ENCODE results near the gene RPS23. TPM values are rescaled to one million over a fixed set of nuclear protein-coding genes. Genes with fewer than 3 reads are reported as not detected.

RPS23 gene
- total RNA-seq, 2 donors from 2014 or later: 1,224 to 1,259 TPM

DNA sequence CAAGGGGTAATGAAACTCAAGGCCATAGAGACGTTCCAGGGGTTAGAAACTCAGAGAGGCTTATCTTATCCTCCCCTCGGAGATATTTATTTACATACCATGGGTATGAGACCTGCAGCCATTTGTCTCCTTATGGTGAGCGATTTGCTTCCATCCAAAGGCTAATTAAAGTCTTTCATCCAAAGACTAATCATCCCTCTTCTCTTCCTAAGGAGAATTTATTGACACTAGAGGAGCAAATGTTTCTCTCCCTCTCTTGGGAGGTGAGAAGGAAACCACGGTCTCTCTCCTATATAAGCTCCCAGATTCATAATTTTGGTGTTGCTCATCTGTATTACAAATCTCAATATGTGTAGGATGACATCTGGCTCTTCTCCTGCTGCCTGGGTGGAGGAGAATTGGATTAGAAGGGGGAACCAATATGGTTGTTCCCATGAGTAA, 31.0 kb upstream of the RPS23 start:
- ATAC-seq (ENCODE audit: insufficient number of reproducible peaks, low FRiP score, low read depth) (no peak), DNase-seq (ENCODE audit: low spot score) (no peak)
- Histone ChIP-seq H3K27me3 (replicated peaks; ENCODE audit: insufficient read depth) (no peaks in the 10 kb centered on the region), H3K9me3 (no peaks in the 10 kb centered on the region), H3K27ac (no peak overlapping the region), H3K36me3 (no peaks in the 10 kb centered on the region), H3K4me1 (ENCODE audit: control insufficient read depth in 1 of 2, low read depth in 2 of 2) (peaks cover 5 to 36% of the 10 kb centered on the region in 2 donors), H3K4me3 (no peak overlapping the region)
- TF ChIP-seq, protein P1, sequence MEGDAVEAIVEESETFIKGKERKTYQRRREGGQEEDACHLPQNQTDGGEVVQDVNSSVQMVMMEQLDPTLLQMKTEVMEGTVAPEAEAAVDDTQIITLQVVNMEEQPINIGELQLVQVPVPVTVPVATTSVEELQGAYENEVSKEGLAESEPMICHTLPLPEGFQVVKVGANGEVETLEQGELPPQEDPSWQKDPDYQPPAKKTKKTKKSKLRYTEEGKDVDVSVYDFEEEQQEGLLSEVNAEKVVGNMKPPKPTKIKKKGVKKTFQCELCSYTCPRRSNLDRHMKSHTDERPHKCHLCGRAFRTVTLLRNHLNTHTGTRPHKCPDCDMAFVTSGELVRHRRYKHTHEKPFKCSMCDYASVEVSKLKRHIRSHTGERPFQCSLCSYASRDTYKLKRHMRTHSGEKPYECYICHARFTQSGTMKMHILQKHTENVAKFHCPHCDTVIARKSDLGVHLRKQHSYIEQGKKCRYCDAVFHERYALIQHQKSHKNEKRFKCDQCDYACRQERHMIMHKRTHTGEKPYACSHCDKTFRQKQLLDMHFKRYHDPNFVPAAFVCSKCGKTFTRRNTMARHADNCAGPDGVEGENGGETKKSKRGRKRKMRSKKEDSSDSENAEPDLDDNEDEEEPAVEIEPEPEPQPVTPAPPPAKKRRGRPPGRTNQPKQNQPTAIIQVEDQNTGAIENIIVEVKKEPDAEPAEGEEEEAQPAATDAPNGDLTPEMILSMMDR (IDR thresholded peaks at IDR 0.05): no peak

DNA sequence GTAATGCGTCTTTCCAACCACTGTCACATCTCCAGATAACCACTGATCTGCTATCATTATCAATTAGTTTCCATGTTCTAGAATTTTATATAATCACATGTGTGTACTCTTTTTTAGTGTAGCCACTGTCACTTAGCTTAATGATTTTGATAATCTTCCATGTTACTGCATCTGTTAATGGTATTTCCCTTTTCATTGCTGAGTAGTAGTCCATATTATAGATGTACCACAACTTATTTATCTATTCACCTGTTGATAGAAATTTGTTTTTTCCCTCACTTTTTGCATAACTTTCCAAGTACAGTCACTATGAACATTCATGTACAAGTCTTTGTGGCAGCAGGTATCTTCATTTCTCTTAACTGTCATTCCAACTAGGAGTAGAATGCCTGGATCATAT, 30.3 kb upstream of the RPS23 start:
- H3K36me3 ChIP-seq: no peaks in the 10 kb centered on the region
- H3K27ac ChIP-seq: no peak overlapping the region
- ATAC-seq (ENCODE audit: insufficient number of reproducible peaks, low FRiP score, low read depth): no peak
- TF ChIP-seq, protein P1 (IDR thresholded peaks at IDR 0.05): no peak
- H3K4me1 ChIP-seq (ENCODE audit: control insufficient read depth in 1 of 2, low read depth in 2 of 2): peaks cover 5 to 33% of the 10 kb centered on the region in 2 donors
- no peaks in the 10 kb centered on the region for H3K27me3 ChIP-seq (replicated peaks; ENCODE audit: insufficient read depth)
- no peak for DNase-seq (ENCODE audit: low spot score)
- H3K4me3 ChIP-seq: no peak overlapping the region
- no peaks in the 10 kb centered on the region for H3K9me3 ChIP-seq

DNA sequence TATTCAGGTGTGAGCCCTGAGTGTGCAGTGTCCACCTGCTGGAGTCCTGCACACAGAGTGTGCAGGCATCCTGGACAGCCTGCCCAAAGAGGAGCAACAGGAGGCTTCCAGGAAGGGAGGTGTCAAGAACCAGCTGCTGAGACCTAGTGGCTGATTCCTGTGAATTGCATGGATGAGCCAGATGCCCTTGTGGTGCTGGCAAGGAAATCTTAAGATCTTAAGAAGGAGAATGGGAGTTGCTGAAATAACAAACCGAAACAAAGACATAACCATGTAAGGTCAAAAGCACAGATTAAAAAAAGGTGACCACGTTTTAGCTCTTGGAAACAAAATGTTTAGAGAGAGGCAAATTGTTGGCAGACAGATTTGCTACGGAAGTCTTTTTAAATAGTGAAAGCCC, 29.3 kb upstream of the RPS23 start:
- Histone ChIP-seq H3K36me3 (no peaks in the 10 kb centered on the region), H3K4me1 (ENCODE audit: control insufficient read depth in 1 of 2, low read depth in 2 of 2) (peaks cover 0 to 23% of the 10 kb centered on the region in 2 donors), H3K9me3 (no peaks in the 10 kb centered on the region), H3K27me3 (replicated peaks; ENCODE audit: insufficient read depth) (no peaks in the 10 kb centered on the region), H3K27ac (peak overlapping the region; percentile 34 to 39), H3K4me3 (no peak overlapping the region)
- peak; percentile 53 for ATAC-seq (ENCODE audit: insufficient number of reproducible peaks, low FRiP score, low read depth)
- DNase-seq (ENCODE audit: low spot score): no peak
- TF ChIP-seq, protein P1 (IDR thresholded peaks at IDR 0.05): no peak

DNA sequence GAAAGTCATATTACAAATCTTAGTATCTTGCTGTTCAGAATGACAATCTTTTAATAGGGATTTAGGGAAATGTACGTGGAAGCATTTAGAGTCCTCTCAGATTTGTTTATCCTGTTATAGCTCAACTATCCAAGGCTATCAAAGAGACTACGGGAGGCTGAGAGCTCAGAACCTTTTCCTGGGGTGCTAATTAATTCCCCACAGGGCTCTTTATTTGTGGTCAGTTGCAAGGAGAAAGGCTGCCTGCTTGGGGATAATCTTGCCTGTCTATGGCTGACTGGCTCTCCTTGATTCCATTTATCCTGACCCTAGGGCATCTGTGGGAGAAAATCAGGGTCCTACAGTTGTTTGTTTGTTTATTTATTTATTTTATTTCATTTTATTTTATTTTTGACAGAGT, 28.0 kb upstream of the RPS23 start:
- TF ChIP-seq, protein P1 (IDR thresholded peaks at IDR 0.05): no peak
- Histone ChIP-seq H3K9me3 (no peaks in the 10 kb centered on the region), H3K27ac (peak overlapping the region in 1 of 2 donors; percentile 43)

DNA sequence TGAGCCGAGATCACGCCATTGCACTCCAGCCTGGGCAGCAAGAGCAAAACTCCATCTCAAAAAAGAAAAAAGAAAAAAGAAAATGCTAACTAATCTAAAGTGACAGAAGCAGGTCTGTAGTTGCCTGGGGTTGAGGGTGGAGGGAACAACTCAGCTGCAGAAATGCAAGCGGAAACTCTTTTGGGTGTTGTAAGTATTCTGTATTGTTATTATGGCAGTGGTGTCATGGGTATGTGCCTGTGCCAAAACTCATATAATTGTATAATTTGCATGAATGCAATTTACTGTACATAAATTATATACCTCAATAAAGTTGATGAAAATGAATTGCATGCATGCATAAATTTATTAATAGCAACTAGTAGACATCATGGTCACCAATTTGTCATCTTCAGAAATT, 23.0 kb upstream of the RPS23 start:
- Histone ChIP-seq H3K27me3 (replicated peaks; ENCODE audit: insufficient read depth) (no peaks in the 10 kb centered on the region), H3K4me1 (ENCODE audit: control insufficient read depth in 1 of 2, low read depth in 2 of 2) (peaks cover 0 to 9% of the 10 kb centered on the region in 2 donors), H3K9me3 (no peaks in the 10 kb centered on the region), H3K27ac (no peak overlapping the region), H3K36me3 (no peaks in the 10 kb centered on the region), H3K4me3 (no peak overlapping the region)
- TF ChIP-seq, protein P1 (IDR thresholded peaks at IDR 0.05): no peak
- DNase-seq (ENCODE audit: low spot score) (no peak), ATAC-seq (ENCODE audit: insufficient number of reproducible peaks, low FRiP score, low read depth) (no peak)

More for the DNA sequence above, 28.0 kb upstream of the RPS23 start:
- Histone ChIP-seq H3K36me3 (no peaks in the 10 kb centered on the region), H3K4me1 (ENCODE audit: control insufficient read depth in 1 of 2, low read depth in 2 of 2) (peaks cover 0 to 23% of the 10 kb centered on the region in 2 donors), H3K4me3 (no peak overlapping the region), H3K27me3 (replicated peaks; ENCODE audit: insufficient read depth) (no peaks in the 10 kb centered on the region)
- no peak for ATAC-seq (ENCODE audit: insufficient number of reproducible peaks, low FRiP score, low read depth)
- no peak for DNase-seq (ENCODE audit: low spot score)
